Panc1 (cell line): ENCODE data around the gene TXNDC16. TPM values are rescaled to one million over a fixed set of nuclear protein-coding genes. Genes with fewer than 3 reads are reported as not detected.

ENCODE experiments used
- ATAC-seq: fragments of 200-7000 bp; cut with Tn5 transposase; 2 replicates; pipeline ENCODE4 v1.9.1; 2020; ENCODE audit warnings: mild to moderate bottlenecking, moderate library complexity
- BruUV-seq: library from RNA; stranded (reverse); fragments of 400-500 nt; replicated peaks from 2 replicates; lab custom pipeline; 2021; lab: Mats Ljungman, UMichigan
- CTCF ChIA-PET: fragments of 300-600 bp; sonication (Branson Sonifier 250); formaldehyde crosslinking; loops from one replicate; lab custom pipeline; 2022; ENCODE audit warnings: antibody characterized with exemption; lab: Charles Lee
- POLR2A ChIA-PET: fragments of 300-600 bp; sonication (Branson Sonifier 250); formaldehyde crosslinking; loops from one replicate; lab custom pipeline; 2022; ENCODE audit warnings: antibody characterized with exemption; lab: Charles Lee
- DNase-seq: peaks from one replicate; pipeline ENCODE4 v3.0.0-alpha.2; 2010; ENCODE audit warnings: low read depth, low spot score
- H3K27ac ChIP-seq: 2 replicates; pipeline ENCODE4 v1.5.1; 2011; ENCODE audit warnings: mild to moderate bottlenecking, low read length, inconsistent platforms
- H3K27me3 ChIP-seq: fragments of 200-500 bp; sonication (Bioruptor generic); 2 replicates; pipeline ENCODE4 v1.6.0; 2014; ENCODE audit warnings: low read length, inconsistent platforms; ENCODE audit not compliant: control insufficient read depth, insufficient read depth
- H3K36me3 ChIP-seq: fragments of 200-500 bp; sonication (Bioruptor generic); 2 replicates; pipeline ENCODE4 v1.5.1; 2014; ENCODE audit warnings: inconsistent platforms, mild to moderate bottlenecking, low read length, moderate library complexity; ENCODE audit not compliant: control insufficient read depth, insufficient read depth
- H3K4me1 ChIP-seq: 2 replicates; pipeline ENCODE4 v1.5.1; 2011; ENCODE audit warnings: inconsistent platforms, mild to moderate bottlenecking, low read length, moderate library complexity; ENCODE audit not compliant: control insufficient read depth, insufficient read depth
- H3K4me3 ChIP-seq, 2 experiments: 2 replicates each; pipeline ENCODE4 v1.5.1; 2011 to 2012; ENCODE audit warnings: low read depth in 2 of 2, low read length in 2 of 2, mild to moderate bottlenecking in 2 of 2, inconsistent platforms in 1 of 2, moderate library complexity in 1 of 2
- H3K9me3 ChIP-seq: fragments of 200-500 bp; sonication (Bioruptor generic); 2 replicates; pipeline ENCODE4 v1.5.1; 2014; ENCODE audit warnings: low read depth, mild to moderate bottlenecking, inconsistent platforms, low read length, moderate library complexity; ENCODE audit not compliant: control insufficient read depth, insufficient read depth
- POLR2AphosphoS5 ChIP-seq: IDR thresholded peaks from 2 replicates; pipeline ENCODE4 v1.6.1; 2012; ENCODE audit warnings: mild to moderate bottlenecking, low read depth, low read length, moderate library complexity
- SIN3A ChIP-seq: IDR thresholded peaks from 2 replicates; pipeline ENCODE4 v1.6.1; 2012; ENCODE audit warnings: low read depth, mild to moderate bottlenecking, low read length, moderate library complexity, borderline replicate concordance; ENCODE audit not compliant: insufficient read depth
- TCF7L2 ChIP-seq: IDR thresholded peaks from 2 replicates; pipeline ENCODE4 v1.6.1; 2011; ENCODE audit warnings: mild to moderate bottlenecking, low read depth, low read length, inconsistent platforms
- in situ Hi-C: cut with HindIII; loops from 2 replicates; pipeline ENCODE4 v1.10.0; 2016; ENCODE audit warnings: low sequenced_read_pairs, low pct_unique_long_range_greater_than_20kb
- intact Hi-C: fragments of 100-400 bp; cut with micrococcal nuclease; formaldehyde crosslinking; loops from one replicate; pipeline ENCODE4 v1.10.0; 2022; ENCODE audit not compliant: unreplicated experiment
- total RNA-seq: library from RNA; stranded (reverse); gene quantifications from one replicate; pipeline ENCODE4 v1.2.1, GENCODE V29; 2021; ENCODE audit not compliant: unreplicated experiment
- TF ChIP-seq, protein P1 (sequence below), 2 experiments: IDR thresholded peaks; 2 replicates each; pipeline ENCODE4 v1.6.1; 2011 to 2012; ENCODE audit warnings: low read depth in 2 of 2, control low read depth in 1 of 2, low read length in 1 of 2, mild to moderate bottlenecking in 1 of 2, moderate library complexity in 1 of 2; ENCODE audit not compliant: insufficient read depth in 1 of 2
- TF ChIP-seq, protein P2 (sequence below): fragments of 450-650 bp; IDR thresholded peaks from 2 replicates; pipeline ENCODE4 v1.5.1; 2017; ENCODE audit warnings: mild to moderate bottlenecking

The TXNDC16 gene
- total RNA-seq, 1 experiment from 2014 or later = 4.9 TPM

DNA sequence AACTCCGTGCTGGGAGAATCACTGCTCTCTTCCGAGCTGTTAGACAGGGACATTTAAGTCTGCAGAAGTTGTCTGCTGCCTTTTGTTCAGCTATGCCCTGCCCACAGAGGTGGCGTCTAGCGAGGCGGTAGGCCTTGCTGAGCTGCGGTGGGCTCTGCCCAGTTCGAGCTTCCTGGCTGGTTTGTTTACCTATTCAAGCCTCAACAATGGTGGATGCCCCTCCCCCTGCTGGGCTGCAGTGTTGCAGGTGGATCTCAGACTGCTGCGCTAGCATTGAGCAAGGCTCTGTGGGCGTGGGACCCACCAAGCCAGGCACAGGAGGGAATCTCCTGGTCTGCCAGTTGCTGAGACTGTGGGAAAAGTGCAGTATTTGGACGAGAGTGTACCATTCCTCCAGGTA lies 44.0 kb upstream of the TXNDC16 start:
- BruUV-seq = no TSS peak
- H3K4me1 ChIP-seq = no peaks in the 10 kb centered on the region
- no peak overlapping the region for H3K27ac ChIP-seq
- POLR2A ChIA-PET = no interaction called here
- CTCF ChIA-PET = no interaction called here
- H3K4me3 ChIP-seq = no peak overlapping the region
- ATAC-seq (no peak), DNase-seq (no peak)
- no peaks in the 10 kb centered on the region for H3K9me3 ChIP-seq
- TF ChIP-seq, protein P1, sequence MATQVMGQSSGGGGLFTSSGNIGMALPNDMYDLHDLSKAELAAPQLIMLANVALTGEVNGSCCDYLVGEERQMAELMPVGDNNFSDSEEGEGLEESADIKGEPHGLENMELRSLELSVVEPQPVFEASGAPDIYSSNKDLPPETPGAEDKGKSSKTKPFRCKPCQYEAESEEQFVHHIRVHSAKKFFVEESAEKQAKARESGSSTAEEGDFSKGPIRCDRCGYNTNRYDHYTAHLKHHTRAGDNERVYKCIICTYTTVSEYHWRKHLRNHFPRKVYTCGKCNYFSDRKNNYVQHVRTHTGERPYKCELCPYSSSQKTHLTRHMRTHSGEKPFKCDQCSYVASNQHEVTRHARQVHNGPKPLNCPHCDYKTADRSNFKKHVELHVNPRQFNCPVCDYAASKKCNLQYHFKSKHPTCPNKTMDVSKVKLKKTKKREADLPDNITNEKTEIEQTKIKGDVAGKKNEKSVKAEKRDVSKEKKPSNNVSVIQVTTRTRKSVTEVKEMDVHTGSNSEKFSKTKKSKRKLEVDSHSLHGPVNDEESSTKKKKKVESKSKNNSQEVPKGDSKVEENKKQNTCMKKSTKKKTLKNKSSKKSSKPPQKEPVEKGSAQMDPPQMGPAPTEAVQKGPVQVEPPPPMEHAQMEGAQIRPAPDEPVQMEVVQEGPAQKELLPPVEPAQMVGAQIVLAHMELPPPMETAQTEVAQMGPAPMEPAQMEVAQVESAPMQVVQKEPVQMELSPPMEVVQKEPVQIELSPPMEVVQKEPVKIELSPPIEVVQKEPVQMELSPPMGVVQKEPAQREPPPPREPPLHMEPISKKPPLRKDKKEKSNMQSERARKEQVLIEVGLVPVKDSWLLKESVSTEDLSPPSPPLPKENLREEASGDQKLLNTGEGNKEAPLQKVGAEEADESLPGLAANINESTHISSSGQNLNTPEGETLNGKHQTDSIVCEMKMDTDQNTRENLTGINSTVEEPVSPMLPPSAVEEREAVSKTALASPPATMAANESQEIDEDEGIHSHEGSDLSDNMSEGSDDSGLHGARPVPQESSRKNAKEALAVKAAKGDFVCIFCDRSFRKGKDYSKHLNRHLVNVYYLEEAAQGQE (IDR thresholded peaks at IDR 0.05; ENCODE audit: insufficient read depth in 1 of 2, low read depth in 2 of 2, low read length in 1 of 2) = no peak
- TF ChIP-seq SIN3A (no peak), POLR2AphosphoS5 (no peak)
- in situ Hi-C loops (no loop called here), intact Hi-C loops (no loop called here)
- no peaks in the 10 kb centered on the region for H3K36me3 ChIP-seq
- no peaks in the 10 kb centered on the region for H3K27me3 ChIP-seq

GRCh38 chr14:52590318-52590717 lies 38.0 kb upstream of the TXNDC16 start:
- Histone ChIP-seq H3K27ac (no peak overlapping the region), H3K27me3 (no peaks in the 10 kb centered on the region), H3K36me3 (no peaks in the 10 kb centered on the region), H3K9me3 (no peaks in the 10 kb centered on the region), H3K4me3 (no peak overlapping the region), H3K4me1 (no peaks in the 10 kb centered on the region)
- no TSS peak for BruUV-seq
- TF ChIP-seq, protein P2, sequence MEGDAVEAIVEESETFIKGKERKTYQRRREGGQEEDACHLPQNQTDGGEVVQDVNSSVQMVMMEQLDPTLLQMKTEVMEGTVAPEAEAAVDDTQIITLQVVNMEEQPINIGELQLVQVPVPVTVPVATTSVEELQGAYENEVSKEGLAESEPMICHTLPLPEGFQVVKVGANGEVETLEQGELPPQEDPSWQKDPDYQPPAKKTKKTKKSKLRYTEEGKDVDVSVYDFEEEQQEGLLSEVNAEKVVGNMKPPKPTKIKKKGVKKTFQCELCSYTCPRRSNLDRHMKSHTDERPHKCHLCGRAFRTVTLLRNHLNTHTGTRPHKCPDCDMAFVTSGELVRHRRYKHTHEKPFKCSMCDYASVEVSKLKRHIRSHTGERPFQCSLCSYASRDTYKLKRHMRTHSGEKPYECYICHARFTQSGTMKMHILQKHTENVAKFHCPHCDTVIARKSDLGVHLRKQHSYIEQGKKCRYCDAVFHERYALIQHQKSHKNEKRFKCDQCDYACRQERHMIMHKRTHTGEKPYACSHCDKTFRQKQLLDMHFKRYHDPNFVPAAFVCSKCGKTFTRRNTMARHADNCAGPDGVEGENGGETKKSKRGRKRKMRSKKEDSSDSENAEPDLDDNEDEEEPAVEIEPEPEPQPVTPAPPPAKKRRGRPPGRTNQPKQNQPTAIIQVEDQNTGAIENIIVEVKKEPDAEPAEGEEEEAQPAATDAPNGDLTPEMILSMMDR = no peak
- TF ChIP-seq TCF7L2 (no peak), POLR2AphosphoS5 (no peak), SIN3A (no peak)
- TF ChIP-seq, protein P1 (IDR thresholded peaks at IDR 0.05; ENCODE audit: insufficient read depth in 1 of 2, low read depth in 2 of 2, low read length in 1 of 2) = no peak
- no peak for DNase-seq
- no peak for ATAC-seq
- POLR2A ChIA-PET = interaction anchor here (0.6 kb wide), 1 partner anchor 263 kb away, joined by 3 read pairs; no protein-coding TSS in a partner anchor
- CTCF ChIA-PET = no interaction called here
- intact Hi-C loops = no loop called here
- in situ Hi-C loops = no loop called here
